Measurements from ENCODE around the gene PPIP5K2. TPM values are rescaled to one million over a fixed set of nuclear protein-coding genes. Genes with fewer than 3 reads are reported as not detected.

Gene PPIP5K2
- total and polyA plus RNA-seq, 2 of the 8 experiments (the other 6 are each of a cell fraction or from before 2014, with no cell fraction given): 14.8 to 46.6 TPM

DNA sequence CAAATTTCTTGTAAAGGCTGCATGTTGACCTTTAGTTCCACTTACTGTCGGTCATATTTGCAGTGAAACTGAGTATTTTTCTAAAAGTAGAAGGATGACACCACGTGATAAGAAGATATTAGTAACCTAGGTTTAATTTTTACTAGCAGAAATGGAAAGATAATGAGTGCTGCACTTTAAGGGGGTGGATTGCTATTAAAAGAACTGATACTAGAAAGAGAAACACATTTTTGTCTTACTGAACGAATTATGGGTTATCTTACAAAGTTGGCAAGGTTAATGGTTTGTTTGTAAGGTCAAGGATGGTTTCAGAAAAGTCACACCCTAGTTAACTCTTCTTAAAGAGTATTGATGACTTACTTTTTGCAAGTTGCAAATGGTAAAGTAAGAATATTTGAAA lies 140.8 kb downstream of the PPIP5K2 start:
- Histone ChIP-seq H3K4me2 (ENCODE audit: insufficient read depth in 1 of 2, low read depth in 2 of 2, low read length in 2 of 2) (0 out of 4 replicates have a peak overlapping the region, but pooled peaks have one; percentile 27 to 84), H3K23me2 (ENCODE audit: low read depth, low read length) (peaks cover 6% of the 10 kb centered on the region; the same call in 1 of the 2 replicates), H3K18ac (ENCODE audit: extremely low read depth, low read length) (no peak overlapping the region), H3K27me3 (replicated peaks in 1 of 4; ENCODE audit: control insufficient read depth in 3 of 4, extremely low read depth in 1 of 4, insufficient read depth in 3 of 4, low read length in 3 of 4) (no peaks in the 10 kb centered on the region), H3K4me1 (replicated peaks in 1 of 4; ENCODE audit: control insufficient read depth in 3 of 4, insufficient read depth in 4 of 4, low read length in 3 of 4) (peaks cover 0 to 6% (median 0%) of the 10 kb centered on the region in 4 experiments; a peak in 1 of 7 replicates), H2BK20ac (ENCODE audit: low read length) (no peak overlapping the region), H4K20me1 (replicated peaks in 1 of 2; ENCODE audit: control insufficient read depth in 1 of 2, insufficient read depth in 2 of 2, low read length in 2 of 2) (no peaks in the 10 kb centered on the region), H2BK120ac (replicated peaks; ENCODE audit: low read depth, low read length) (no peak overlapping the region), H2AK5ac (ENCODE audit: low read depth, low read length) (no peak overlapping the region), H4K91ac (replicated peaks; ENCODE audit: insufficient read length, low read length) (no peak overlapping the region), H2BK5ac (ENCODE audit: low read depth, low read length) (no peak overlapping the region), H3K4me3 (ENCODE audit: extremely low read depth in 1 of 4, insufficient read depth in 2 of 4, low read depth in 3 of 4, low read length in 4 of 4) (peak overlapping the region in 1 of 4 experiments; percentile 94; a peak in 1 of 8 replicates), H4K5ac (ENCODE audit: insufficient read length, low read depth, low read length) (no peak overlapping the region), H3K79me1 (ENCODE audit: low read depth, low read length) (no peaks in the 10 kb centered on the region; the same call in 1 of the 2 replicates), H3K4ac (replicated peaks; ENCODE audit: insufficient read length, low read depth, low read length) (no peak overlapping the region), H4K8ac (ENCODE audit: extremely low read depth, insufficient read depth, low read length) (no peak overlapping the region), H3K36me3 (ENCODE audit: control insufficient read depth in 2 of 4, insufficient read depth in 4 of 4, low read length in 3 of 4) (no peaks in the 10 kb centered on the region), H3K79me2 (ENCODE audit: control insufficient read depth in 1 of 2, insufficient read depth in 2 of 2, low read length in 2 of 2) (peaks cover 0 to 64% of the 10 kb centered on the region in 2 experiments; a peak in 2 of 4 replicates), H3K23ac (ENCODE audit: insufficient read length) (no peak overlapping the region), H2AFZ (ENCODE audit: low read length) (no peak overlapping the region), H3K9ac (replicated peaks in 1 of 4; ENCODE audit: extremely low read depth in 1 of 4, low read depth in 3 of 4, low read length in 3 of 4) (no peak overlapping the region), H2BK12ac (ENCODE audit: low read depth, low read length) (no peak overlapping the region), H3K14ac (ENCODE audit: insufficient read length) (no peak overlapping the region), H3K27ac (ENCODE audit: low read depth, low read length) (no peak overlapping the region), H2BK15ac (ENCODE audit: low read length) (no peak overlapping the region), H3K9me3 (ENCODE audit: insufficient read depth in 2 of 2, low read depth in 1 of 2, low read length in 1 of 2) (no peaks in the 10 kb centered on the region), H3K56ac (replicated peaks; ENCODE audit: insufficient read length, low read depth, low read length) (no peak overlapping the region)
- POLR2A ChIA-PET (ENCODE audit: partially characterized antibody): interaction anchor here (1.0 kb wide), 1 partner anchor 20 kb away, joined by 3 read pairs; no protein-coding TSS in a partner anchor
- FAIRE-seq (no peak), DNase-seq (ENCODE audit: low read depth in 1 of 2, low spot score in 2 of 2) (no peak)
- CTCF ChIA-PET (ENCODE audit: partially characterized antibody): interaction anchor here (1.3 to 3.5 kb wide), 2 partner anchors 37 to 40 kb away, joined by 3 to 22 read pairs; no protein-coding TSS in a partner anchor
- WGBS, 2 experiments (ENCODE audit: extremely low coverage in 1 of 2, insufficient coverage in 1 of 2, insufficient read length in 1 of 2, insufficient replicate concordance in 2 of 2, low coverage in 1 of 2, low lambda C conversion rate in 2 of 2, missing lambda C conversion rate in 1 of 2): 81% methylated on average over 3 of the region's 3 CpGs; no CpG with 5 or more reads in 1 of the 2 experiments
- TF ChIP-seq HDAC6 (IDR thresholded peaks at IDR 0.05; ENCODE audit: low read depth, low read length) (no peak), CHD2 (IDR thresholded peaks at IDR 0.05; ENCODE audit: low read length) (no peak), CBX5 (IDR thresholded peaks at IDR 0.05; ENCODE audit: low read depth, low read length) (no peak), RBBP5 (IDR thresholded peaks at IDR 0.05; ENCODE audit: borderline replicate concordance, low read depth, low read length) (no peak), MAFK (IDR thresholded peaks at IDR 0.05; ENCODE audit: low read depth, low read length) (no peak)
- TF ChIP-seq, protein P1, sequence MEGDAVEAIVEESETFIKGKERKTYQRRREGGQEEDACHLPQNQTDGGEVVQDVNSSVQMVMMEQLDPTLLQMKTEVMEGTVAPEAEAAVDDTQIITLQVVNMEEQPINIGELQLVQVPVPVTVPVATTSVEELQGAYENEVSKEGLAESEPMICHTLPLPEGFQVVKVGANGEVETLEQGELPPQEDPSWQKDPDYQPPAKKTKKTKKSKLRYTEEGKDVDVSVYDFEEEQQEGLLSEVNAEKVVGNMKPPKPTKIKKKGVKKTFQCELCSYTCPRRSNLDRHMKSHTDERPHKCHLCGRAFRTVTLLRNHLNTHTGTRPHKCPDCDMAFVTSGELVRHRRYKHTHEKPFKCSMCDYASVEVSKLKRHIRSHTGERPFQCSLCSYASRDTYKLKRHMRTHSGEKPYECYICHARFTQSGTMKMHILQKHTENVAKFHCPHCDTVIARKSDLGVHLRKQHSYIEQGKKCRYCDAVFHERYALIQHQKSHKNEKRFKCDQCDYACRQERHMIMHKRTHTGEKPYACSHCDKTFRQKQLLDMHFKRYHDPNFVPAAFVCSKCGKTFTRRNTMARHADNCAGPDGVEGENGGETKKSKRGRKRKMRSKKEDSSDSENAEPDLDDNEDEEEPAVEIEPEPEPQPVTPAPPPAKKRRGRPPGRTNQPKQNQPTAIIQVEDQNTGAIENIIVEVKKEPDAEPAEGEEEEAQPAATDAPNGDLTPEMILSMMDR (IDR thresholded peaks at IDR 0.05; ENCODE audit: control extremely low read depth in 1 of 3, insufficient read depth in 1 of 3, low read depth in 1 of 3, low read length in 3 of 3): no peak
- TF ChIP-seq, protein P2, sequence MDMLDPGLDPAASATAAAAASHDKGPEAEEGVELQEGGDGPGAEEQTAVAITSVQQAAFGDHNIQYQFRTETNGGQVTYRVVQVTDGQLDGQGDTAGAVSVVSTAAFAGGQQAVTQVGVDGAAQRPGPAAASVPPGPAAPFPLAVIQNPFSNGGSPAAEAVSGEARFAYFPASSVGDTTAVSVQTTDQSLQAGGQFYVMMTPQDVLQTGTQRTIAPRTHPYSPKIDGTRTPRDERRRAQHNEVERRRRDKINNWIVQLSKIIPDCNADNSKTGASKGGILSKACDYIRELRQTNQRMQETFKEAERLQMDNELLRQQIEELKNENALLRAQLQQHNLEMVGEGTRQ (IDR thresholded peaks at IDR 0.05; ENCODE audit: low read length): no peak
- TF ChIP-seq, protein P3, sequence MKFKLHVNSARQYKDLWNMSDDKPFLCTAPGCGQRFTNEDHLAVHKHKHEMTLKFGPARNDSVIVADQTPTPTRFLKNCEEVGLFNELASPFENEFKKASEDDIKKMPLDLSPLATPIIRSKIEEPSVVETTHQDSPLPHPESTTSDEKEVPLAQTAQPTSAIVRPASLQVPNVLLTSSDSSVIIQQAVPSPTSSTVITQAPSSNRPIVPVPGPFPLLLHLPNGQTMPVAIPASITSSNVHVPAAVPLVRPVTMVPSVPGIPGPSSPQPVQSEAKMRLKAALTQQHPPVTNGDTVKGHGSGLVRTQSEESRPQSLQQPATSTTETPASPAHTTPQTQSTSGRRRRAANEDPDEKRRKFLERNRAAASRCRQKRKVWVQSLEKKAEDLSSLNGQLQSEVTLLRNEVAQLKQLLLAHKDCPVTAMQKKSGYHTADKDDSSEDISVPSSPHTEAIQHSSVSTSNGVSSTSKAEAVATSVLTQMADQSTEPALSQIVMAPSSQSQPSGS (IDR thresholded peaks at IDR 0.05; ENCODE audit: low read length): no peak

Measured in H1 (cell line).